Stimulated activated CD8-positive, alpha-beta memory T cell treated with anti-CD3 and anti-CD28 coated beads, Interleukin-12 subunit alpha, Interleukin-12 subunit beta, amount 100 ng/mL, for 24 hours (primary cell): ENCODE data around the gene CBFB.
"Not testable (repeated sequence)": the region's sequence is repeated elsewhere in the genome, so short reads cannot be mapped to it uniquely, and the experiment has no call there.

Source experiments
- DNase-seq: peaks from one replicate; pipeline ENCODE4 v3.0.0-alpha.2; 2020; ENCODE audit errors: extremely low read depth

CBFB gene

DNA sequence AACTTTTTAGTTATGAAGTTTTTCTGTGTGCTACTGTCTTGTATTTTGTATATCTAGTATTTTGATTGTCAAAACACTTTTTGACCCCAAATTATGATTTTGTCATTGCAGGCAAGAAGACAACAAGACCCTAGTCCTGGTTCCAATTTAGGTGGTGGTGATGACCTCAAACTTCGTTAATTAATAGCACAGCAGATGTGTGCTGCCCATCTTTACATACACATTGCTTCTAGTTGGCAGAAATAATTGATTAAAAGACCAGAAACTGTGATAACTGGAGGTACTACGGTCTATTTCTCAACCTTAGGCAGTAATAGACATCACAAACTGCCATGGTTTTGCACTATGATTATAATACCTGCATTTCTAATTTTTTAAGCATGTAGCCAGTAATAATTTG is 69.7 kb downstream of the CBFB start:
- DNase-seq = no peak

DNA sequence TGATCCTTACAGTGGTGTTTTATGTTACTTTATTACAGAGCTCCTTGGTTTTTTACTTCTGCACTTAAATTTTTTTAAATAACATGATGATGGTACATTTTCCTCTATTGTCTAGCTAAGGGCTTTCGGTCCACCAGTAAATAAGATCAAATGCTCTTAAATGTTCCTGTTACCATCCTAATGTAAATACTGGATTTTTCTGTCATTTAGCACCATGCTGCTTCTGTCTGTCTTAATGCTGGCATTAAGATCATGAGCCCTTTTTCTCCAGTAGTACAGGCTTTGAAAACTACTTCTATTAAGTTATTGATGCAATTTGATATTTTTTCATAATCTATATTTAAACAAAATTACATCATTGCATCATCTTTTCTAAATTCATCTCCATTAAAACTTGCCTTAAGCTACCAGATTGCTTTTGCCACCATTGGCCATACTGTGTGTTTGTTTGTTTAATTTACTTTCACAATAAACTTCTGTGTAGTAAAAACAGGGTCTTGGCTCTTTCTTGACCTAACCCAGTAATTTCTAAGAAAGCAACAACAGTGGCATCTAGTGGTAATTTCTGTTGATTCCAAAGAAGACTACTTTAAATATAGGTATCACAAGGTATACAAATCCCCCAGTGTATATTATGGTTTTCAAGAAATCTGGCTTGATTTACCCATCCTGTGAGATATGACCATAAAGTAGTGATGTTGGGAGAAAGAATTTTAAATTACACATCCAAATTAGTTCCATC is 71.8 kb downstream of the CBFB start:
- DNase-seq = no peak

DNA sequence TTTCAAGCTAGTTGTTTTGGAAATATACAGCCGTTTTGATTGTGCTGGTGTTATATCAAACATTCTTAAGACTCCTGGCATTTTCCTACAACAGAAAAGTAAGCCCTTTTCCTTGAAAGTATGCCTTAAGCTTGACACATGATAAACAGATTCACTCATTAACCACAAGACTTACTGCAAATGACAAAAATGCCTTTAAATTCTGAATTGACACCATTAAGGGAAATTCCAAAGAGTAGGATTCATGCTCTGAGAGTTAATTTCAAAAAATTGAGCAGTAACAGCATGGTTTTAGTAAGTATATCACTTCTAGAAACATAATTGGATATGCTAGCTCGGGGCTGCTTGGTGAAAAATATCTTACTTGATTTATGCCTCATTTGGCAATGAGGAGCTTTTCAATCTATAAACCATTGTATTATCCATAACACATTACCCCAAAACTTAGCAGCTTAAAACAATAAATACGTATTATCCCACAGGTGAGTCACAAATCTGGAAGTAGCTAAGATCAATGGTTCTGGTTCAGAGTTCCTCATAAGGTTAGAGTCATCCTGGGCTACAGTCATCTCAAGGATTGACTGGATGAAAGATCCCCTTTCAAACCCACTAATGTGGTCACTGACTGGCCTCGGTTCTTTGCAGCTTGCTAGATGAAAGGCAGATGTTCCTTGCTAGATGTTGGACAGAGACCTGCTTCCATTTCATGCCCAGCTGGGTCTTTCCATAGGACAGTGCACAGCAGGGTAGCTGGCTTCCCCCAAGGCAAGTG is 72.5 kb downstream of the CBFB start:
- DNase-seq = no peak

- DNase-seq = no peak
Measured at GRCh38 chr16:67104061-67104460, 75.1 kb downstream of the CBFB start.

DNA sequence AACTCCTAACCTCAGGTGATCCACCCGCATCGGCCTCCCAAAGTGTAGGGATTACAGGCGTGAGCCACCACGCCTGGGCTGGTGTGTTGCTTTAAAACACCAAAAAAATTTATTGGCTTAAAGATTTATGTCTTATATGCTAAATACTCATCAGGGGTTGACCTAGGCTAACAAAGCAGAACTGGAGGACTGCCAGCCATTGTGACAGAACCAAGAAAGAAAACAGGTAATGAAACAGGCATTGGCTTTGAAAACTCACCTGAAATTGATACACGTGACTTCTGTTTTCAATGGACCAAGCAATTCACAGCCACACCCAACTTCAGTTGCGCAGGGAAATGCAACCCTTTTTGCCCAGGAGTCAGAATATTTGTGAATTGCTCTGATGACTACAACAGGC is 75.9 kb downstream of the CBFB start:
- DNase-seq = no peak

DNA sequence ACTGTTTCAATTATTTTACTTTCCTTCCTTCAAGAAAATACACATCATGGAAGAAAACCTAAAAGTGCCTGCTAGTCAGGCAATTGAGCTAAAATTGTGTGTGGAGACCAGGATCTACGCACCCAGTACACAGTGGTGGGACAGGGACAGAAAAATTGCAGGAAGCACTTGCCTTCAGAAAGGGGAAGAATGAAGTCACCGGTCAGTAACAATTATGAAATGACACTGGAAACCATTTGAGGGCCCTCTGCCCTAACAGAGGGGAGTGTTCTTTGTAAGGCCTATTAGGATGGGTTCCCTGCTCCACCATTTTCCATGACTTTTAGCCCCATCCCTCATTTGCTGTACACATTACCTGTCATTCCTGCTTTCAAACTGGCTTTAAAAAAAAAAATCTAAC is 76.3 kb downstream of the CBFB start:
- DNase-seq = no peak

DNA sequence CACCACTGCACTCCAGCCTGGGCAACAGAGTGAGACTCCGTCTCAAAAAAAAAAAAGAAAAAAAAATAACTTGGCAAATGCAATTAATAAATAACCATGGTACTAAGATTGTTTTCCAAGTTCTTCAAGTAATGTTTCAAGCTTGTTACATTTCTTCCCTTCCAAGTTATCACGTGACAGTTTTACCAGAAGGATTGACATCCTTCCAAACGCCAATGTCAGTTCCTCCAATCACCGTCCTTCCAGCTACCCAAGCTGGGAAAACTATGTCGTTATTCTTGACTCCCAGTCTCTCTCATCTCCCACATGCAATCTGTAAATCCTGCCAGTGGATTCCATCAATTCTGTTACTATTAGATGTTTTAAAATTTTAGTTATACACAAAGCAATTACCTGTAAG is 76.9 kb downstream of the CBFB start:
- DNase-seq = no peak

- no peak for DNase-seq
Measured at GRCh38 chr16:67108489-67108888, 79.5 kb downstream of the CBFB start.

DNA sequence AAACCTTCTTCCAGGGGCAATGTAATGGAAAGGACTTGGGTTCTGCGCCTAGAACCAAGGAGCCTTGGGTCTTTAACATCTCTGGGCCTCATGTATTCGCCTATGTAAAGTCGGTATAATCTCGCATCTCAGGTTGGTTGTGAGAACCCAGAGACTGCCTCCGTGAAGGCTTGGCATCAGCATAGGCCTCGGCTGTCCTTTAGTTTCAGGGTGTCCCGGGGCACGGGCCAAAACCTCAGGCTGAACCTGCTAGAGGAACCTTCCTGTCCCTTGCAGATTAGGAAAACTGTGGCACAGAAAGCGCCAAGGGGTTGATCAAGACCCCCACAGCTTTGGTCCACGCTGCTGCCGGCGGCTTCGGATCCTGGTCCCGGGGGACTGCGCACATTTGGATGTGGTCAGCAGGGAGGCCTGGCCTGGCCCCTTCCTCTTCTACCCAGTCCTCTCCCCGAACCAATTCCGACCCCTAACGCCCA is 80.0 kb downstream of the CBFB start:
- DNase-seq = no peak

GRCh38 chr16:67109407-67110135 is 80.6 kb downstream of the CBFB start, which contains the start of gene PHAF1:
Gene PHAF1, plus strand, starts transcription at chr16:67109941. Its CDS starts 235 bp downstream, at chr16:67110176.
- DNase-seq = peak; percentile 86

DNA sequence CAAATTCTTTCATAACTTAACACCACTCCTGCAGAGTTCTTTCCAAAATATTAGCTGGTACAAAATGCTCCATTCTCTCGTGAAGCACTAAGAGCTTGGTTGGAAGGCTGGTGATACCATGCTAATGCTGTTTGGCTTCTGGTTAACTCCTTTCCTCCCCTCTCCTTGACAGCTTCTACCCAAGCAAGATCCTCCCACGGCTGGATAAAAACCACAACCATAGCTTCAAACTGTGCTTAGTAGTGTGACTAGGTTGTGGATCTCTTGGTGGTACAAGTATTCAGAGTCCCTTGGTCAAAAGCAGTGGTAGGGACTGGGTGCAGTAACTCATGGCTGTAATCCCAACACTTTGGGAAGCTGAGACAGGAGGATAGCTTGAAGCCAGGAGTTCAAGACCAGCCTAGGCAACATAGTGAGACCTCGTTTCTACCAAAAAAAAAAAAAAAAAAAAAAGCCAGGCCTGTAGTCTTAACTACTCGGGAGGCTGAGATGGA is 83.0 kb downstream of the CBFB start:
- DNase-seq = no peak

DNA sequence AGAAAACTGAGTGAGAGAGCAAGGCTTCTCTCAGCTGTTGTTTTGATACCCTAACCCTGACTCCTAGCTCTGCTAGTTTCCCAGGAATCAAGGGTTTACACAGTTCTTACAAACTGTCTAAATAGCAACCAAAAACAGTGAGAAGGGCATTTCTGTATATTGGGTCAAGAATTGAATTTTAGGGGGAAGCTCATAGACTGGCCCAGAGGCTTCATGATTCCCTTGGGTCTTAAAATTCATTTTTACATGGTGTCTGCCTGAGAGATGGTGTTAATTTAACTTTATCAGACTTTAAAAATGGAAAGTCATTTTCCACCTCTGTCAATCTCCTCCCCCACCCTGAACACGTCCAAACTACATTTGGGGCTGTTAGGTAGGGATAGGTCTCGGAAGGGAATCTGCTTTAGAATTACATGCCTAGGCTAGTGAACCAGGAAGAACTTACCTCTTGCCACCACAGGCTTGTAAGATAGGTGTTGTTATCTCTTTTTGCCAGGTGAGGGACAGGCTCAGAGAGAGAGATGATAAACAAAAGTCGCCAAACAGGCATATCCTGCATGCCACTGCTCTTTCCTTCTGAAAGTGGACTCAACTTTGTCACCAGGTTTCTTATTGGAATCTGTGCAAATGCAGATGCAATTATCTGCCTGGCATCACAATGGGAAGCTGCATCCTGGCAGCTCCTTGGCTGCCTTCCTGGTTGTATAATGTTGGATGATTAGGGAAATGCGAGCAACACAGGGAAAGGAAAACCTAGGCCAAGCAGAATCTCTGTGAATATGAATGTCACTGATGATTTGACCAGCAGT is 83.8 kb downstream of the CBFB start:
- DNase-seq = no peak

GRCh38 chr16:67114793-67115192 is 85.8 kb downstream of the CBFB start:
- no peak for DNase-seq

DNA sequence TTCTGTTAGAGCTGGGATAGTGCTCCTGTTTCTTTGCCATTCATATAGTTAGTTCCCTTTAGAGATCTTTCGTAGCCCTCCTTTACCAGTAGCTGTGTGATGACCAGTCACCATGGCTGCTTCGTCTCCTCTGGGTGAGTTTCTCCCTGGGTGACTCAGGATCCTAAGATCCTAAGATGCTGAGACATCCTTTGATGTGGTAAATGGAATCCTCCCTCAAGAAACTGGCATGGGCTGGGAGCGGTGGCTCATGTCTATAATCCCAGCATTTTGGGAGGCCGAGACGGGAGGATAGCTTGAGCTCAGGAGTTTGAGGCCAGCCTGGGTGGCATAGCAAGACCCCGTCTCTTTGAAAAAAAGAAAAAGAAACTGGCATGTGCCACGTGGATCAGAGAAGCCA is 86.7 kb downstream of the CBFB start:
- DNase-seq = no peak

GRCh38 chr16:67116388-67117311 is 87.7 kb downstream of the CBFB start:
- no peak for DNase-seq

- DNase-seq = no peak
Measured at GRCh38 chr16:67117716-67118115, 88.8 kb downstream of the CBFB start.

GRCh38 chr16:67120025-67120424 is 91.1 kb downstream of the CBFB start:
- DNase-seq = no peak

- DNase-seq = not testable (repeated sequence)
Measured at GRCh38 chr16:67122799-67123198, 93.8 kb downstream of the CBFB start.

- no peak for DNase-seq
Measured at GRCh38 chr16:67128417-67128816, 99.5 kb downstream of the CBFB start.

DNA sequence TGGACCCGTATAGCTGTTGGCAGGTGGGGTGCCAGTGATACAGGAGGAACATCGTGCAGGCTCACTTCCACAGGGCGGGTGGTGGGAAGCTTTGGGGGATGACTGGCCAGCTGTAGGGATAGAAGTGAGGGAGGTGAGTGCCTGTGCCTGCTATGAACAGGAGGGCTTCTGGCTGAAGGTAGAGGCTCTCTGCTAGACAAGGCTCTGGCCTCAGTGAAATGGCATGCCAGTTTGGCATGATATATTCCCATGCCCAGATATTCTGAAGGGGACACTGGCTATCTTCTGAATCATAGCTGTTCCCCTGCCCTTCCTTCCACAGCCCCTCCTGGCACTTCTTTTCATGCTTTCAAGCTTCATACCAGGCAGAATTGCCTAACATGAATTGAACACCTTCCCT is 99.9 kb downstream of the CBFB start:
- no peak for DNase-seq
